ENCODE data around the gene SRGAP3.

SRGAP3 gene

DNA sequence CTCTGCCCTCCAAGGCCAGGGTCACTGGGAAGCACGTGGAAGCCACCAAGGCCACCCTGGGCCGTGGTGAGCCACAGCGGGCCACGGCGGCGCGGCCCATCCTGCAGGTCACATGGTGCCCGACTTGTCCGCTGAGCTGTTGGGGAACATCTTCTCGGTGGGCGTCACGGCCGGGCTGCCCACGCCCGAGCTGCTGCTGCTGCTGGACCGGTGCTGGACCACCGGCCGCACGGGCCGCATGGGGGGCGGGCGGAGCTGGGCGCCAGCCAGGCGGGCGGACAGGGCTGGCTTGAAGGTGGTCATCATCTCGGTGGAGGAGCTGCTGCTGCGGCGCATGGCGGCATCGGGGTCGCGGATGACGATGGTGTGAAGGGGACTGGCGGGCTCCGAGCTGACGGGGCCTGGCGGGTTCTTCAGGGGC lies 264.0 kb downstream of the SRGAP3 start:
- Histone ChIP-seq H3F3A (ENCODE audit: low read depth) (no peaks in the 10 kb centered on the region), H3K9me2 (replicated peaks; ENCODE audit: low read depth, low read length) (no peaks in the 10 kb centered on the region), H3K36me3 (ENCODE audit: insufficient read depth, low read length) (no peaks in the 10 kb centered on the region; the same call in 1 of the 2 replicates), H3K79me2 (ENCODE audit: insufficient read depth, low read length) (no peaks in the 10 kb centered on the region), H2AFZ (ENCODE audit: low read length) (no peak overlapping the region), H3K4me2 (ENCODE audit: low read depth, low read length, poor library complexity, severe bottlenecking) (no peak overlapping the region), H4K20me1 (ENCODE audit: insufficient read depth, low read length, poor library complexity, severe bottlenecking) (no peaks in the 10 kb centered on the region), H3K4me1 (ENCODE audit: insufficient read depth, low read length, poor library complexity, severe bottlenecking) (no peaks in the 10 kb centered on the region), H3K27me3 (ENCODE audit: insufficient read depth, low read length, poor library complexity, severe bottlenecking) (no peaks in the 10 kb centered on the region), H3K9me3 (ENCODE audit: insufficient read depth, low read depth, low read length) (no peaks in the 10 kb centered on the region), H3K9ac (ENCODE audit: low read depth, low read length, poor library complexity, severe bottlenecking) (no peak overlapping the region), H3K4me3 (ENCODE audit: low read length, poor library complexity, severe bottlenecking) (no peak overlapping the region)
- TF ChIP-seq EZH2phosphoT487 (IDR thresholded peaks at IDR 0.05; ENCODE audit: borderline replicate concordance) = no peak
- no peak for TF ChIP-seq CTCF (conservative IDR thresholded peaks at IDR 0.05; ENCODE audit: low read length)

DNA sequence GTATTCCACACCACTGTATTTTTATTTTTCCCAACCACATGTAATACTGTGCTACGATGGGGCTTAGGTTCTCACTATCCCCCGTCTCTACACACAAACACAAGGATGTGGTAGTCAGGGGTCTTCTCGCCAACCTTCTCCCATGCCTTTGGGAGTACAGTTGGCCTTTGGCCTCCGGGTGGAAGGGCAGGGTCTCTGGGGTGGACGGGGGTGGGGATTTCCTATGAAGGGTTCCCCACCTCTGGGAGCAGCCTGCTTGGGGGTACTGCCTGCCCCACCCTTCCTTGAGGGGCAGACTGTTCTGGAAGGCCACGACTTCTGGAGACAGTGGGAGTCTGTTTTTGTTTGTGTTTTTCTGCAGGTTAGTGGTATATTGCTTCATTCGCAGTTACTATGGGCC lies 264.9 kb downstream of the SRGAP3 start:
- no peaks in the 10 kb centered on the region for H3K36me3 ChIP-seq (ENCODE audit: insufficient read depth, low read length)
- no peak overlapping the region for H2AFZ ChIP-seq (ENCODE audit: low read length)
- no peak overlapping the region for H3K4me2 ChIP-seq (ENCODE audit: low read depth, low read length, poor library complexity, severe bottlenecking)
- no peaks in the 10 kb centered on the region for H4K20me1 ChIP-seq (ENCODE audit: insufficient read depth, low read length, poor library complexity, severe bottlenecking)
- H3K79me2 ChIP-seq (ENCODE audit: insufficient read depth, low read length) = no peaks in the 10 kb centered on the region
- H3K27me3 ChIP-seq (ENCODE audit: insufficient read depth, low read length, poor library complexity, severe bottlenecking) = no peaks in the 10 kb centered on the region
- H3K9me2 ChIP-seq (replicated peaks; ENCODE audit: low read depth, low read length) = no peaks in the 10 kb centered on the region
- no peak overlapping the region for H3K9ac ChIP-seq (ENCODE audit: low read depth, low read length, poor library complexity, severe bottlenecking)
- no peaks in the 10 kb centered on the region for H3K9me3 ChIP-seq (ENCODE audit: insufficient read depth, low read depth, low read length)
- no peak overlapping the region for H3K4me3 ChIP-seq (ENCODE audit: low read length, poor library complexity, severe bottlenecking)
- H3K4me1 ChIP-seq (ENCODE audit: insufficient read depth, low read length, poor library complexity, severe bottlenecking) = no peaks in the 10 kb centered on the region
- no peaks in the 10 kb centered on the region for H3F3A ChIP-seq (ENCODE audit: low read depth)
- TF ChIP-seq CTCF (conservative IDR thresholded peaks at IDR 0.05; ENCODE audit: low read length) (no peak), EZH2phosphoT487 (IDR thresholded peaks at IDR 0.05; ENCODE audit: borderline replicate concordance) (no peak)

GRCh38 chr3:8984081-8984480 lies 265.4 kb downstream of the SRGAP3 start:
- Histone ChIP-seq H3K9me3 (ENCODE audit: insufficient read depth, low read depth, low read length) (no peaks in the 10 kb centered on the region), H3K9ac (ENCODE audit: low read depth, low read length, poor library complexity, severe bottlenecking) (no peak overlapping the region), H3K79me2 (ENCODE audit: insufficient read depth, low read length) (no peaks in the 10 kb centered on the region), H4K20me1 (ENCODE audit: insufficient read depth, low read length, poor library complexity, severe bottlenecking) (no peaks in the 10 kb centered on the region), H3K4me1 (ENCODE audit: insufficient read depth, low read length, poor library complexity, severe bottlenecking) (no peaks in the 10 kb centered on the region), H3K9me2 (replicated peaks; ENCODE audit: low read depth, low read length) (no peaks in the 10 kb centered on the region), H3K36me3 (ENCODE audit: insufficient read depth, low read length) (no peaks in the 10 kb centered on the region), H3K4me3 (ENCODE audit: low read length, poor library complexity, severe bottlenecking) (no peak overlapping the region), H3K27me3 (ENCODE audit: insufficient read depth, low read length, poor library complexity, severe bottlenecking) (no peaks in the 10 kb centered on the region), H3F3A (ENCODE audit: low read depth) (no peaks in the 10 kb centered on the region), H3K4me2 (ENCODE audit: low read depth, low read length, poor library complexity, severe bottlenecking) (no peak overlapping the region), H2AFZ (ENCODE audit: low read length) (no peak overlapping the region)
- no peak for TF ChIP-seq EZH2phosphoT487 (IDR thresholded peaks at IDR 0.05; ENCODE audit: borderline replicate concordance)
- TF ChIP-seq CTCF (conservative IDR thresholded peaks at IDR 0.05; ENCODE audit: low read length) = no peak

All from Loucy (cell line).